ENCODE measurements around the gene MAGEH1. TPM values are rescaled to one million over a fixed set of nuclear protein-coding genes. Genes with fewer than 3 reads are reported as not detected.

MAGEH1 gene
- total and polyA plus RNA-seq, 5 donors from 2014 or later: 26.6 to 86.6 (median 85.3) TPM

Other genes starting within 250 kb of the MAGEH1 start
- not detected for gene PAGE5, start 231.8 kb upstream of the MAGEH1 start, total RNA-seq
- gene PAGE5, start 231.8 kb upstream of the MAGEH1 start, polyA plus RNA-seq: 1 to 10 TPM in 2 of 4 donors, under 1 TPM in 1, not detected in 1; 0.66 to 3.3 (median 2.6) TPM
- gene PAGE3, start 187.2 kb upstream of the MAGEH1 start, total RNA-seq: not detected
- gene PAGE3, start 187.2 kb upstream of the MAGEH1 start, polyA plus RNA-seq: not detected
- 2.0 TPM for gene USP51, start 37.7 kb downstream of the MAGEH1 start, total RNA-seq
- under 1 TPM; 0.15 to 0.42 (median 0.35) TPM for gene USP51, start 37.7 kb downstream of the MAGEH1 start, polyA plus RNA-seq
- gene FOXR2, start 171.3 kb downstream of the MAGEH1 start, total RNA-seq: not detected
- not detected for gene FOXR2, start 171.3 kb downstream of the MAGEH1 start, polyA plus RNA-seq

Data from CD4-positive, CD25-positive, alpha-beta regulatory T cell (primary cell).